Measurements from ENCODE around the gene PHIP.

Gene PHIP

DNA sequence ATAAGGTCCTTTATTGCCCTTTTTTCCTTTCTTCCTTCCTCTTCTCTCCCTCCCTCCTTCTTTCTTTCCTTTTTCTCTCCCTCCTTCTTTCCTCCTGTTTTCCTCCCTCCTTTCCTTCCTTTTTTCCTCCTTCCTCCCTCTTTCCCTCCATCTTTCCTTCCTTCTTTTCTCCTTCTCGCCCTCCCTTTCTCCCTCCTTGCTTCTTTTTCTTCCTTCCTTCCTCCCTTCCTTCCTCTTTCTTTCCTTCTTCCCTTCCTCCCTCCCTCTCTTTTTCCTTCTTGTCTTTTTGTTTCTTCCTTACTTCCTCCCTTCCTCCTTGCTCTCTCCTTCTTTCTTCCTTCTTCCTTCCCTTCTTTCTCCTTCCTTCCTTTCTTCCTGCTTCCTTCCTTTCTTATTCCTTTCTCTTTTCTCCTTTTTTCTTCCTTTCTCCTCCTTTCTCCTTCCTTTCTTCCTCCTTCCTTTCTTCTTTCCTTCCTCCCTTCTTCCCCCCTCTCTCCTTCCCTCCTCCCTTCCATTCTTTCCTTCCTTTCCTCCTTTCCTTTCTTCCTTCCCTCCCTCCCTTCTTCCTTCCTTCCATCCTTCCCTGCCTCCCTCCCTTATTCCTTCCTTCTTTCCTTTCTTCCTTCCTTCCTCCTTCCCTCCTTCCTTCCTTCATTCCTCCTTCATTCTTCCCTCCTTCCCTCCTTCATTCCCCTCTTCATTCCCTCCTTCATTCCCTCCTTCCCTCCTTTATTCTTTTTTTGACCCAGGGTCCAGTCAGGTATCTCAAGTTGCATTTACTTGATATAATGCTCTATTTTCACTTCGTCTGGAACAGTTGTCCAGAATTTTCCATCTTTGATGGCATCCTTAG is 11.7 kb upstream of the PHIP start:
- TF ChIP-seq SIN3A (IDR thresholded peaks at IDR 0.05; ENCODE audit: borderline replicate concordance, insufficient read depth, low read length) (no peak), FOXP2 (optimal IDR thresholded peaks at IDR 0.05; ENCODE audit: borderline replicate concordance, extremely low read depth, extremely low read length, insufficient read depth) (no peak), POLR2AphosphoS5 (IDR thresholded peaks at IDR 0.05; ENCODE audit: low read depth, low read length) (no peak)
- TF ChIP-seq, protein P1, sequence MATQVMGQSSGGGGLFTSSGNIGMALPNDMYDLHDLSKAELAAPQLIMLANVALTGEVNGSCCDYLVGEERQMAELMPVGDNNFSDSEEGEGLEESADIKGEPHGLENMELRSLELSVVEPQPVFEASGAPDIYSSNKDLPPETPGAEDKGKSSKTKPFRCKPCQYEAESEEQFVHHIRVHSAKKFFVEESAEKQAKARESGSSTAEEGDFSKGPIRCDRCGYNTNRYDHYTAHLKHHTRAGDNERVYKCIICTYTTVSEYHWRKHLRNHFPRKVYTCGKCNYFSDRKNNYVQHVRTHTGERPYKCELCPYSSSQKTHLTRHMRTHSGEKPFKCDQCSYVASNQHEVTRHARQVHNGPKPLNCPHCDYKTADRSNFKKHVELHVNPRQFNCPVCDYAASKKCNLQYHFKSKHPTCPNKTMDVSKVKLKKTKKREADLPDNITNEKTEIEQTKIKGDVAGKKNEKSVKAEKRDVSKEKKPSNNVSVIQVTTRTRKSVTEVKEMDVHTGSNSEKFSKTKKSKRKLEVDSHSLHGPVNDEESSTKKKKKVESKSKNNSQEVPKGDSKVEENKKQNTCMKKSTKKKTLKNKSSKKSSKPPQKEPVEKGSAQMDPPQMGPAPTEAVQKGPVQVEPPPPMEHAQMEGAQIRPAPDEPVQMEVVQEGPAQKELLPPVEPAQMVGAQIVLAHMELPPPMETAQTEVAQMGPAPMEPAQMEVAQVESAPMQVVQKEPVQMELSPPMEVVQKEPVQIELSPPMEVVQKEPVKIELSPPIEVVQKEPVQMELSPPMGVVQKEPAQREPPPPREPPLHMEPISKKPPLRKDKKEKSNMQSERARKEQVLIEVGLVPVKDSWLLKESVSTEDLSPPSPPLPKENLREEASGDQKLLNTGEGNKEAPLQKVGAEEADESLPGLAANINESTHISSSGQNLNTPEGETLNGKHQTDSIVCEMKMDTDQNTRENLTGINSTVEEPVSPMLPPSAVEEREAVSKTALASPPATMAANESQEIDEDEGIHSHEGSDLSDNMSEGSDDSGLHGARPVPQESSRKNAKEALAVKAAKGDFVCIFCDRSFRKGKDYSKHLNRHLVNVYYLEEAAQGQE (IDR thresholded peaks at IDR 0.05; ENCODE audit: insufficient read depth in 1 of 2, low read depth in 2 of 2, low read length in 2 of 2) = no peak

DNA sequence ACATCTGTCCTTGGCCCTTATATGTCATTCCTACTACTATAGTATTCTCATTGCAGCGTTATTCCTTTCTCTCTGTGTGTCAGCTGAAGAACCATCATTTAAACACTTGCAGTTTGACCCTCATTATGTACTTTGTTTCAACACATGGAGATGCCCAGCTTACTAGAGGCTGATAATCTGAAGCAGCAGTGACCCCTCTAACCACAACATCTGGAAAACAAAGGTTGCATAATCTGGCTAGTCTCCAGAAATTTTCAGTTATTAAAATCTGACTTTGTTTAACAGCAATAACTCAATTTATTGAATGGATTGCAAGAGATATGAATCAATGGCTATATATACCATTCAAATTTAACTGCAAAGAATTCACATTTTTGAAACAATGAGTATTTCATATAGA is 6.6 kb upstream of the PHIP start:
- TF ChIP-seq SIN3A (IDR thresholded peaks at IDR 0.05; ENCODE audit: borderline replicate concordance, insufficient read depth, low read length) (no peak), TAF1 (IDR thresholded peaks at IDR 0.05; ENCODE audit: borderline replicate concordance, insufficient read depth, low read length) (no peak), POLR2AphosphoS5 (IDR thresholded peaks at IDR 0.05; ENCODE audit: low read depth, low read length) (no peak; the same call in 1 of the 2 replicates), FOXP2 (optimal IDR thresholded peaks at IDR 0.05; ENCODE audit: borderline replicate concordance, extremely low read depth, extremely low read length, insufficient read depth) (no peak)
- TF ChIP-seq, protein P1 (IDR thresholded peaks at IDR 0.05; ENCODE audit: insufficient read depth in 1 of 2, low read depth in 2 of 2, low read length in 2 of 2) = no peak

DNA sequence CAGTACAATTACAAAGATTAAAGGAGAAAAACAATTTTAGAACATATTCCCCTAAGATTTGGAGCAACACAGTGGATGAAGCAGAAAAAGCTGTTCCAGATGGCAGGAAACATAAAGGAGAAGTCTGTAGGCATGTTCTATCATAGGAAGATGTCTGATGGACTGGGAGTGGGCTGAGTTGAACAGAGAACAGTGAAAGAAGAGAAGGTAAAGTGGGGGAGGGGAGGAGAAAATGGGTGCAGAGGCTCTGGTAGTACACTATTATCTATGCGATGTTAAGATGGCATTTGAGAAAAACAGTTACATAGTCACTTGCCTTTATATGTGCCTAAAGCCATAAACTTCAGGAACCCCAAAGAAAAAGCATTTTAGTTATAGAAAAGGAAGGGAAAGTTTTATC is 4.2 kb upstream of the PHIP start:
- TF ChIP-seq POLR2AphosphoS5 (IDR thresholded peaks at IDR 0.05; ENCODE audit: low read depth, low read length) (no peak), SIN3A (IDR thresholded peaks at IDR 0.05; ENCODE audit: borderline replicate concordance, insufficient read depth, low read length) (no peak), FOXP2 (optimal IDR thresholded peaks at IDR 0.05; ENCODE audit: borderline replicate concordance, extremely low read depth, extremely low read length, insufficient read depth) (no peak), TAF1 (IDR thresholded peaks at IDR 0.05; ENCODE audit: borderline replicate concordance, insufficient read depth, low read length) (no peak)
- TF ChIP-seq, protein P1 (IDR thresholded peaks at IDR 0.05; ENCODE audit: insufficient read depth in 1 of 2, low read depth in 2 of 2, low read length in 2 of 2) = no peak

DNA sequence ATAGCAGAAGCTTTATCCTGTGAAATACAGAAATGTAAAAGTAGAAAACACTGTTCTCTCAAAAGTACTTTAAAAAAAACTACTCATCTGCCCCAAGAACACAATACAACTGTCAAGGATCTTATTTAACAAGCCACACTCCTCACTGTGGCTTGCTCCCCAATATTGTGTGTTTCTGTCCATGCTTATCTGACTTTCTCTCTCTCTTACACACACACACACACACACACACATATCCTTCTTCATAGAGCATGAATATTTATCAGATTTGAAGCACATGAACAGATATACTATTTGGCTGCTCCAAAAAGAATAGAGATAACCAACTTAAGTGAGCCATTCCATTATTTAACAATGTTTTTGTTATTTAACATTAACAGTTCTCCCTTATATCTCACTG is 3.6 kb upstream of the PHIP start:
- TF ChIP-seq POLR2AphosphoS5 (IDR thresholded peaks at IDR 0.05; ENCODE audit: low read depth, low read length) = no peak
- TF ChIP-seq, protein P1 (IDR thresholded peaks at IDR 0.05; ENCODE audit: insufficient read depth in 1 of 2, low read depth in 2 of 2, low read length in 2 of 2) = no peak
- TF ChIP-seq SIN3A (IDR thresholded peaks at IDR 0.05; ENCODE audit: borderline replicate concordance, insufficient read depth, low read length) = no peak
- TF ChIP-seq TAF1 (IDR thresholded peaks at IDR 0.05; ENCODE audit: borderline replicate concordance, insufficient read depth, low read length) = no peak
- no peak for TF ChIP-seq FOXP2 (optimal IDR thresholded peaks at IDR 0.05; ENCODE audit: borderline replicate concordance, extremely low read depth, extremely low read length, insufficient read depth)

Measured in PFSK-1 (cell line).